IMR-90 (cell line): ENCODE data around the gene C9orf43.

Source experiments
- CHD1 ChIP-seq: IDR thresholded peaks from 2 replicates; pipeline ENCODE4 v1.6.1; 2012; ENCODE audit warnings: low read depth, low read length, improper control_type of control experiment
- MAFK ChIP-seq: IDR thresholded peaks from 2 replicates; pipeline ENCODE4 v1.6.1; 2012; ENCODE audit warnings: low read depth, low read length, improper control_type of control experiment
- MXI1 ChIP-seq: IDR thresholded peaks from 2 replicates; pipeline ENCODE4 v1.6.1; 2012; ENCODE audit warnings: low read depth, mild to moderate bottlenecking, low read length, moderate library complexity, borderline replicate concordance
- POLR2A ChIP-seq: IDR thresholded peaks from 2 replicates; pipeline ENCODE4 v1.6.1; 2012; ENCODE audit warnings: mild to moderate bottlenecking, low read depth, low read length
- RAD21 ChIP-seq: IDR thresholded peaks from 2 replicates; pipeline ENCODE4 v1.6.1; 2012; ENCODE audit warnings: low read length, improper control_type of control experiment
- TF ChIP-seq, protein P1 (sequence below): conservative IDR thresholded peaks from 2 replicates; pipeline ENCODE4 v1.5.1; 2012; ENCODE audit warnings: mild to moderate bottlenecking, low read depth, low read length, improper control_type of control experiment
- TF ChIP-seq, protein P2 (sequence below): fragments of 150-350 bp; IDR thresholded peaks from 2 replicates; pipeline ENCODE4 v1.6.1; 2016; ENCODE audit warnings: low read depth, mild to moderate bottlenecking, low read length, moderate library complexity, borderline replicate concordance
- TF ChIP-seq, protein P3 (sequence below): fragments of 150-350 bp; IDR thresholded peaks from 2 replicates; pipeline ENCODE4 v1.6.1; 2017; ENCODE audit warnings: mild to moderate bottlenecking, antibody characterized with exemption, low read length, low read depth

DNA sequence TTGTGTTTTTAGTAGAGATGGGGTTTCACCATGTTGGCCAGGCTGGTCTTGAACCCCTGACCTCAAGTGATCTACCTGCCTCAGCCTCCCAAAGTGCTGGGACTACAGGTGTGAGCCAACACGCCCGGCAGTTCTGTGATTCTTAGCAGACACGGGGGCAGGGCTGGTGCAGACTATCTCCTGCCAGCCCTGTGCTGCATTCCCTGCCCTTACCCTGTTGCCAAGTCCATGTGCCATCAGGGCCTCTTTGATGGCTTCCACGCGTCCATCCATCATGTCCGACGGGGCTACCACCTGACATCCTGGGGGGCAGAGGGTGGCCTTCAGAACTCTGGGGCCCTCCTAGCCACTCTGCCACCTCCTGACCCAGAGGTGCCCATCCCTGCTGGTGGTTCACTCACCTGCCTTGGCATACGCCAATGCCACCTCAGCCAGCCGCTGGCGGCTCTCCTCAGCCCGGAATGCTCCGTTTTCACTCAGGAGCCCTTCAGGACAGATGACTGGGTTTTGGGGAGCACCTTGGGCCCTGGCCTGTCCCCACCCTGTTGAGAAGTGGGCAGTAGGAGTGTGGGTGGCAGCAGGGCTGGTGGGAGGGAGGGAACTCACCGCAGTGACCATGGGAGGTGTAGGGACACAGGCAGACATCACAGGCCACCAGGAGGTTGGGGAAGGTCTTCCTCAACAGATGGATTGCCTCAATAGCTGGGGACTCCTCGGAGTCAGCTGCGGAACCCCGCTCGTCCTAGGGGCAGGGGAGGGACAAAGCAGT is 20.2 kb upstream of the C9orf43 start:
- TF ChIP-seq, protein P1, sequence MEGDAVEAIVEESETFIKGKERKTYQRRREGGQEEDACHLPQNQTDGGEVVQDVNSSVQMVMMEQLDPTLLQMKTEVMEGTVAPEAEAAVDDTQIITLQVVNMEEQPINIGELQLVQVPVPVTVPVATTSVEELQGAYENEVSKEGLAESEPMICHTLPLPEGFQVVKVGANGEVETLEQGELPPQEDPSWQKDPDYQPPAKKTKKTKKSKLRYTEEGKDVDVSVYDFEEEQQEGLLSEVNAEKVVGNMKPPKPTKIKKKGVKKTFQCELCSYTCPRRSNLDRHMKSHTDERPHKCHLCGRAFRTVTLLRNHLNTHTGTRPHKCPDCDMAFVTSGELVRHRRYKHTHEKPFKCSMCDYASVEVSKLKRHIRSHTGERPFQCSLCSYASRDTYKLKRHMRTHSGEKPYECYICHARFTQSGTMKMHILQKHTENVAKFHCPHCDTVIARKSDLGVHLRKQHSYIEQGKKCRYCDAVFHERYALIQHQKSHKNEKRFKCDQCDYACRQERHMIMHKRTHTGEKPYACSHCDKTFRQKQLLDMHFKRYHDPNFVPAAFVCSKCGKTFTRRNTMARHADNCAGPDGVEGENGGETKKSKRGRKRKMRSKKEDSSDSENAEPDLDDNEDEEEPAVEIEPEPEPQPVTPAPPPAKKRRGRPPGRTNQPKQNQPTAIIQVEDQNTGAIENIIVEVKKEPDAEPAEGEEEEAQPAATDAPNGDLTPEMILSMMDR = no peak
- TF ChIP-seq POLR2A (no peak), MAFK (no peak), RAD21 (no peak), CHD1 (no peak), MXI1 (no peak)
- TF ChIP-seq, protein P2, sequence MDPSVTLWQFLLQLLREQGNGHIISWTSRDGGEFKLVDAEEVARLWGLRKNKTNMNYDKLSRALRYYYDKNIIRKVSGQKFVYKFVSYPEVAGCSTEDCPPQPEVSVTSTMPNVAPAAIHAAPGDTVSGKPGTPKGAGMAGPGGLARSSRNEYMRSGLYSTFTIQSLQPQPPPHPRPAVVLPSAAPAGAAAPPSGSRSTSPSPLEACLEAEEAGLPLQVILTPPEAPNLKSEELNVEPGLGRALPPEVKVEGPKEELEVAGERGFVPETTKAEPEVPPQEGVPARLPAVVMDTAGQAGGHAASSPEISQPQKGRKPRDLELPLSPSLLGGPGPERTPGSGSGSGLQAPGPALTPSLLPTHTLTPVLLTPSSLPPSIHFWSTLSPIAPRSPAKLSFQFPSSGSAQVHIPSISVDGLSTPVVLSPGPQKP = no peak
- TF ChIP-seq, protein P3, sequence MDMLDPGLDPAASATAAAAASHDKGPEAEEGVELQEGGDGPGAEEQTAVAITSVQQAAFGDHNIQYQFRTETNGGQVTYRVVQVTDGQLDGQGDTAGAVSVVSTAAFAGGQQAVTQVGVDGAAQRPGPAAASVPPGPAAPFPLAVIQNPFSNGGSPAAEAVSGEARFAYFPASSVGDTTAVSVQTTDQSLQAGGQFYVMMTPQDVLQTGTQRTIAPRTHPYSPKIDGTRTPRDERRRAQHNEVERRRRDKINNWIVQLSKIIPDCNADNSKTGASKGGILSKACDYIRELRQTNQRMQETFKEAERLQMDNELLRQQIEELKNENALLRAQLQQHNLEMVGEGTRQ = no peak
